Ishikawa (cell line): Measurements from ENCODE around the gene C1orf87.

Experiments
- CEBPB ChIP-seq: IDR thresholded peaks from 2 replicates; pipeline ENCODE4 v1.6.1; 2012
- CREB1 ChIP-seq: IDR thresholded peaks from 2 replicates; pipeline ENCODE4 v1.6.1; 2012; ENCODE audit warnings: low read depth
- EGR1 ChIP-seq: IDR thresholded peaks from 2 replicates; pipeline ENCODE4 v1.6.1; 2012
- EP300 ChIP-seq: IDR thresholded peaks from 2 replicates; pipeline ENCODE4 v1.6.1; 2012; ENCODE audit warnings: borderline replicate concordance
- FOXM1 ChIP-seq: IDR thresholded peaks from 2 replicates; pipeline ENCODE4 v1.6.1; 2012; ENCODE audit warnings: low read depth, borderline replicate concordance
- NFIC ChIP-seq: IDR thresholded peaks from 2 replicates; pipeline ENCODE4 v1.6.1; 2012
- RAD21 ChIP-seq: IDR thresholded peaks from 2 replicates; pipeline ENCODE4 v1.6.1; 2012; ENCODE audit warnings: low read depth
- TAF1 ChIP-seq: IDR thresholded peaks from 2 replicates; pipeline ENCODE4 v1.6.1; 2012; ENCODE audit warnings: low read depth, mild to moderate bottlenecking
- TCF12 ChIP-seq: IDR thresholded peaks from 2 replicates; pipeline ENCODE4 v1.6.1; 2012; ENCODE audit warnings: low read depth
- TEAD4 ChIP-seq: IDR thresholded peaks from 2 replicates; pipeline ENCODE4 v1.6.1; 2012
- YY1 ChIP-seq: IDR thresholded peaks from 2 replicates; pipeline ENCODE4 v1.6.1; 2012; ENCODE audit warnings: low read depth
- ZBTB7A ChIP-seq: IDR thresholded peaks from 2 replicates; pipeline ENCODE4 v1.6.1; 2012; ENCODE audit warnings: low read depth
- TF ChIP-seq, protein P1 (sequence below): IDR thresholded peaks from 2 replicates; pipeline ENCODE4 v1.6.1; 2012
- TF ChIP-seq, protein P2 (sequence below): IDR thresholded peaks from 2 replicates; pipeline ENCODE4 v1.6.1; 2012; ENCODE audit warnings: low read depth, mild to moderate bottlenecking
- TF ChIP-seq, protein P3 (sequence below): IDR thresholded peaks from 2 replicates; pipeline ENCODE4 v1.6.1; 2012

The C1orf87 gene

GRCh38 chr1:59977075-59977410 is 96.5 kb downstream of the C1orf87 start:
- TF ChIP-seq RAD21 (no peak), CEBPB (no peak), TEAD4 (no peak), EP300 (no peak), FOXM1 (no peak), EGR1 (no peak), NFIC (no peak), YY1 (no peak), ZBTB7A (no peak), CREB1 (no peak), TAF1 (no peak), TCF12 (no peak)
- TF ChIP-seq, protein P1, sequence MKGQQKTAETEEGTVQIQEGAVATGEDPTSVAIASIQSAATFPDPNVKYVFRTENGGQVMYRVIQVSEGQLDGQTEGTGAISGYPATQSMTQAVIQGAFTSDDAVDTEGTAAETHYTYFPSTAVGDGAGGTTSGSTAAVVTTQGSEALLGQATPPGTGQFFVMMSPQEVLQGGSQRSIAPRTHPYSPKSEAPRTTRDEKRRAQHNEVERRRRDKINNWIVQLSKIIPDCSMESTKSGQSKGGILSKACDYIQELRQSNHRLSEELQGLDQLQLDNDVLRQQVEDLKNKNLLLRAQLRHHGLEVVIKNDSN = no peak
- TF ChIP-seq, protein P2, sequence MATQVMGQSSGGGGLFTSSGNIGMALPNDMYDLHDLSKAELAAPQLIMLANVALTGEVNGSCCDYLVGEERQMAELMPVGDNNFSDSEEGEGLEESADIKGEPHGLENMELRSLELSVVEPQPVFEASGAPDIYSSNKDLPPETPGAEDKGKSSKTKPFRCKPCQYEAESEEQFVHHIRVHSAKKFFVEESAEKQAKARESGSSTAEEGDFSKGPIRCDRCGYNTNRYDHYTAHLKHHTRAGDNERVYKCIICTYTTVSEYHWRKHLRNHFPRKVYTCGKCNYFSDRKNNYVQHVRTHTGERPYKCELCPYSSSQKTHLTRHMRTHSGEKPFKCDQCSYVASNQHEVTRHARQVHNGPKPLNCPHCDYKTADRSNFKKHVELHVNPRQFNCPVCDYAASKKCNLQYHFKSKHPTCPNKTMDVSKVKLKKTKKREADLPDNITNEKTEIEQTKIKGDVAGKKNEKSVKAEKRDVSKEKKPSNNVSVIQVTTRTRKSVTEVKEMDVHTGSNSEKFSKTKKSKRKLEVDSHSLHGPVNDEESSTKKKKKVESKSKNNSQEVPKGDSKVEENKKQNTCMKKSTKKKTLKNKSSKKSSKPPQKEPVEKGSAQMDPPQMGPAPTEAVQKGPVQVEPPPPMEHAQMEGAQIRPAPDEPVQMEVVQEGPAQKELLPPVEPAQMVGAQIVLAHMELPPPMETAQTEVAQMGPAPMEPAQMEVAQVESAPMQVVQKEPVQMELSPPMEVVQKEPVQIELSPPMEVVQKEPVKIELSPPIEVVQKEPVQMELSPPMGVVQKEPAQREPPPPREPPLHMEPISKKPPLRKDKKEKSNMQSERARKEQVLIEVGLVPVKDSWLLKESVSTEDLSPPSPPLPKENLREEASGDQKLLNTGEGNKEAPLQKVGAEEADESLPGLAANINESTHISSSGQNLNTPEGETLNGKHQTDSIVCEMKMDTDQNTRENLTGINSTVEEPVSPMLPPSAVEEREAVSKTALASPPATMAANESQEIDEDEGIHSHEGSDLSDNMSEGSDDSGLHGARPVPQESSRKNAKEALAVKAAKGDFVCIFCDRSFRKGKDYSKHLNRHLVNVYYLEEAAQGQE = no peak
- TF ChIP-seq, protein P3, sequence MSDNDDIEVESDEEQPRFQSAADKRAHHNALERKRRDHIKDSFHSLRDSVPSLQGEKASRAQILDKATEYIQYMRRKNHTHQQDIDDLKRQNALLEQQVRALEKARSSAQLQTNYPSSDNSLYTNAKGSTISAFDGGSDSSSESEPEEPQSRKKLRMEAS = no peak

DNA sequence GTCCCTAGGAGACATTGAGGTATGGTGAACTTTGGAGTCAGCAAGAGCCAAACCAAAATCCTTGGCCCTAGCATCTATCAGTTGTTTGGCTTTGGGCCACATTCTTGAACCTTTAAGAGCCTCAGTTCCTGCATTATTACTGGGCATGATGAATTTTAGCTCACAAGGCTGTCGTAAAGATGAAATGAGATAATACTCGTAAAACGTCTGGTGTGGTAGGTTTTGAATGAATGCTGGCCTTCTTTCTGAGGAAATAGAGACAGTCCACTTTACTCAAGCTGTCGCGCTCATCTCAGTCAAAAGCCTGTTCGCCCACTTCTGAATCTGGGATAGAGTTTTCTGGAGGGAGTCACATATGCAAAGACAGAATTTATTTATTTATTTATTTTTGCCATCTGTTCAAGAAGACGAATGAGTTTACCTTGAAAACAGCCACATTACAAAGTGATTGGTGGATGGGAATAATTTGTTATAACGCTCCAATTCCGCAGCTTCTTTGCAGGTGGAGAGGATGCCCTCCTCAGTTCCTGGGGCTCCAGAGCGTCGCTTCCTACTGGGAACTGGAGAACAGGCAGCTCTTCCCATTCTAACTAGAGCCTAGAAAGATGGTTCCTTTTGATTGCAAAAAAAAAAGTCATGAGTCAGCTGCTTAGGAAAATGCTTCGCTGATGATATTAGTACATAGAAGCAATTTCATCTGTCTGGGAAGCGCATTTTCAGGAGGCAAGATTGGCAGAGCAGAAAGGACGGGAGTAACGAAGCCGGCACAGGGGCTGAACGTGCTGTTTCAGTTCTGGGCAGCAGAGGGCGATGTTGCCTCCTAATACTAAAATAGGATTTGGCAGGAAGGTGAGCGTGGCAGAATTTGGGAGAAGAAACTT is 97.1 kb downstream of the C1orf87 start:
- TF ChIP-seq EP300 (no peak), RAD21 (peak; percentile 83)

DNA sequence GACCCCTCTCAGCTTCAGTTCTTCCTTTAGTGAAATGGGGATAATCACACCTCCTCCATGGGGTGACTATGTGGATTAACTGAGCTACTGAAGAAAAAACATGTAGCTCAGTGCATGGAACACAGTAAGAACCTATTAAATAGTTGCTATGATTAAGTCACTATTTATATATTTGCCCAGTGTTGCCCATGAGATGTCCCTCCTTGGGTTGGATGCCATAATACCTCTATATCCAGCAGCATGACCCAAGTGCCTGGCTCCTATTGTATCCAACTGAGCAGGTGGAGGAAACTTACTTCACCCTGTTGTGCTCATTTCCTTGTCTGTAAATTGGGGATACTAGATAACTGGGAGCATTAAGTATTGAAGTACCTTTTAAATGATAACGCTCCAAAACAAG is 99.9 kb downstream of the C1orf87 start:
- no peak for TF ChIP-seq YY1
- no peak for TF ChIP-seq RAD21
- no peak for TF ChIP-seq CEBPB
- TF ChIP-seq TCF12 = no peak
- TF ChIP-seq, protein P3 = no peak
- TF ChIP-seq, protein P1 = no peak
- TF ChIP-seq TAF1 = no peak
- TF ChIP-seq, protein P2 = no peak
- no peak for TF ChIP-seq ZBTB7A
- no peak for TF ChIP-seq EP300
- no peak for TF ChIP-seq FOXM1
- no peak for TF ChIP-seq EGR1
- no peak for TF ChIP-seq NFIC
- no peak for TF ChIP-seq TEAD4
- no peak for TF ChIP-seq CREB1

DNA sequence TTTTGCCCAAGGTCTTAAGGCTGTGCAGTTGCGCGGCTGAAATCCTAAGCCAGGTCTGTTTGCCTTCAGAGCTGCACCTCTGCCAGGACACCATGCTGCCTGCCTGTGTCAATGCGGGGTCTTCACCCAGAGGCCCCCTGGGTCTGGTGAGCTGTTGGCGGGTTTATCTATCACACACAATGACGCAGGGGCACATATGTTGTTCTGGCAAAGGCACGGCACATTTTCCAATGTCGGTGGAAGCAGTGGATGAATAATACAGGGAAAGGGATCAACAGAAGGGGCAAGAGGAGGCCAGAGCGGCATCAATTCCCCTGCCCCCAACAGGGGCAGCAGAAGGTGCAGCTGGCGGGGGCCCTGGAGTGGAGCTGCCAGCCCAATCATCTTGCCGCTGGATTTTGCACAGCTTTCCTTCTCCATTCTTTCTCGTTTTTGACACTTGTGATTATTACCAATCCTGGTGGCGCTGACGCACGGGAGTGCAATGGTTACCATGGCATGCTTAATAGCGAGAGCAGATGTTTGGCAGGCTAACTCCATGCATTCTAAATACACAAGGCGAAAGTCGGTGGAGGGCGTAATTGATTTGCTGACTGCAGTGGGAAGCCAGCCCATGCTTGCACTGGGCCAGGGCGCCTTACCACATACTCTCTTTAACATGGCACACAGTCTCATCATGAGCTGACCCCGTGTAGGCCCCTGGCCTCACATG is 101.2 kb downstream of the C1orf87 start:
- no peak for TF ChIP-seq YY1
- TF ChIP-seq, protein P3 = no peak
- TF ChIP-seq, protein P2 = no peak
- TF ChIP-seq ZBTB7A = no peak
- no peak for TF ChIP-seq RAD21
- TF ChIP-seq TAF1 = no peak
- no peak for TF ChIP-seq CEBPB
- TF ChIP-seq EGR1 = no peak
